ENCODE measurements around the gene SNX27.
"Not testable (repeated sequence)": the region's sequence is repeated elsewhere in the genome, so short reads cannot be mapped to it uniquely, and the experiment has no call there.

The SNX27 gene

DNA sequence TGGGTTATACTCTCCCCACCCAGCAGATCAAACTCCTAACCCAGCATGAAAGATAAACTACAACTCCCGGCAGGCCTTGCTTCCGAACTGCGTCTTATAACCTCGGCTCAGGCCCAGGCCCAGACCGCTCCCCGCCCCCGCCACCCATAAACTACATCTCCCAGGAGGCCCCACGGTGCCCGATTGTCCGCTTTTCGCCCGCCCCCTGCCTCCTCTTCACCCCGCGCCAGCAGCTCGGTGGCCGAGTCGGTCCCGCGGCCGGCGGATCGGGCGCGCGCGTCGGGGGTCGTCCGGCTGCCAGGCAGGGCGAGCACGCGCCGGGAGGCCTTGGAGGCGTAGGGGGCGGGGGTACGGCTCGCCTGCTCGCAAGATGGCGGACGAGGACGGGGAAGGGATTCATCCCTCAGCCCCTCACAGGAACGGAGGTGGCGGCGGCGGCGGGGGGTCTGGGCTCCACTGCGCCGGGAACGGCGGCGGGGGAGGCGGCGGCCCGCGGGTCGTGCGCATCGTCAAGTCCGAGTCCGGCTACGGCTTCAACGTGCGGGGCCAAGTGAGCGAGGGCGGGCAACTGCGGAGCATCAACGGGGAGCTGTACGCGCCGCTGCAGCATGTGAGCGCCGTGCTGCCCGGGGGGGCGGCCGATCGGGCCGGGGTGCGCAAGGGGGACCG is at the start of gene SNX27:
Gene SNX27 (plus strand): TSS at position 219 of the 669 bp plus-strand sequence. CDS start 152 bp downstream, at position 371.
- peak; percentile 62 for DNase-seq

DNA sequence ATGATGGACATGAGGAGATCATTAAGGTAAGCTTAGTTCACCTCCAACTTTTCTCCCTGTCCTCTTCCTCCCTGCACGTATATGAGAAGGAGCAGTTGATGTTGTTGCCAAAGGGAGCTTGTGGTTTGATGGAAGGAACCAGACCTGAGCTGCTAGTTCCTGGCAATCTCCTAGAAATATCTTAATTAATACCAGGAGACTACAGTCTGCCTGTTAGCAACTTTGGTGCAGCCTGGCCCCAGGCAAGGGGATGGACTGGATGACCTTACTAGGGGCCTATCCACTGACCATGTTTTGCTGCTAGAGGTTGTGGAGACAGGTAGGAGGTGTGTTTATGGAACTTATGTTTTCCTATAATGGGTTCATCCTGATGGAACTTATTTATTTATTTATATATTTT is 49.2 kb upstream of the SNX27 start:
- DNase-seq = no peak

DNA sequence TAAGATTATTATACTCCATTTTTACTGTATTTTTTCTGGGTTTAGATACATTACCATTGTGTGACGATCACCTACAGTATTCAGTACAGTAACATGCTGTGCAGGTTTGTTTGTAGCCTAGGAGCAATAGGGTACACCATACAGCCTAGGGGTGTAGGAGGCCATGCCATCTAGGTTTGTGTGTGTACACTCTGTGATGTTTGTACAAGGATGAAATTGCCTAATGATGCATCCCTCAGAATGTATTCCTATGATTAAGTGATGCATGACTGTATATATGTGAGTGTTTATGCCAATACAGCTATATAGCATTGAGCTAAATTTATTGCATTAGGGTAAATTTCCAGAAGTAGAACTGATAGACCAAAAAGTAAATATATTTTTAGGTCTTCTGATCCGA is 48.5 kb upstream of the SNX27 start:
- DNase-seq = no peak

DNA sequence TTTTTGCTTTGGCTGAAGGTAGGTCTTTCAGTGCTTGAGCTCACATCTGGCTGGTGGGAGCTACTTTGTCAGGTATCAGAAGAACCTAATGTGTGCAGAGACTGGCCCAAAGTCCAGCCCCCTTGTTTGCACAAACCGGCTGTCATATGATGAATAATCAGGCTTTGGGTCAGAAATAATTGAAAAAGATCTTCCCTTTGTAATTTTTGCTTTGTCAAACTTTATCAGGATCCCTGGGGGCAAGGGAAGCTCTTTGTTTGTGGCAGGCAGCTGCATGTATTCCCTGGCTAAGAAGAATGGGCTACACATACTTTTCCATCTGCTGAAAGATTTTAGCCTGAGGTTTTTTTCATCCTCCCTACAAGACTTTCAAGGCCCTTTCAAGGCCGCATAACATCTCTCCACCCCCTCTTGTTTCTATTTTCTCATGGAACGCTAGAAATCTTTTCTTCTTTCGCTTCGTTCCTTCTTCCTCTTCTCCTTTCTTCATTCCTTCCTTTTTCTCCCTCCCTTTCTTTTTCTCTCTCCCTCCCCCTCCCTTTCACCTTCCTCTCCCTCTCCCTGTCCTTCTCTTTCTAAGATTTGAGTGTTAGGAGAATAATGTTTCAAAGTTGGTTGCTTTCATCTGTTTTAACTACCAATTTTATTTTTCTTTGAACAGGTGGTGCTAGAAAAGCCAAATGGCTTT is 46.2 kb upstream of the SNX27 start:
- DNase-seq = no peak

DNA sequence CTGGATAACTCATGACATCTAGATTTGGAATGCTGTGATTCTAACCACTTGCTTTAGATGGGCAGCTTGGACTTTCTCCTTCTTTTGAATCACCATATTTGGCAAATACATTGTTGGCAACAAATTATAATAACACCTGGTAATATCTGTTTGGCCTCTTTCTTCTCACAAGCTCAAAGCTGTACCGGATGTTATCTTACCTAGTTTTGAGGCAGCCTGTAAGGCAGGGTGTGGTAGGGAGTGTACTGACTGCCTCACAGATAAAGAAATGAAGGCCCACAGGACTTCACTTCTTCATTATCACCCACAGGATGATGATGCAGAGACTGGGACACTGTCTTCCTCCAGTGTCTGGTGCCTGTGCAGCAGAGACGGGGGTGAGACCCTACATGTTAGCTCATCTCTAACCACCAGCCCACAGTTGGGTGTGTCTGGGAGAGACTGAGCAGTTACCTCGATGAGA is 43.2 kb upstream of the SNX27 start:
- no peak for DNase-seq

DNA sequence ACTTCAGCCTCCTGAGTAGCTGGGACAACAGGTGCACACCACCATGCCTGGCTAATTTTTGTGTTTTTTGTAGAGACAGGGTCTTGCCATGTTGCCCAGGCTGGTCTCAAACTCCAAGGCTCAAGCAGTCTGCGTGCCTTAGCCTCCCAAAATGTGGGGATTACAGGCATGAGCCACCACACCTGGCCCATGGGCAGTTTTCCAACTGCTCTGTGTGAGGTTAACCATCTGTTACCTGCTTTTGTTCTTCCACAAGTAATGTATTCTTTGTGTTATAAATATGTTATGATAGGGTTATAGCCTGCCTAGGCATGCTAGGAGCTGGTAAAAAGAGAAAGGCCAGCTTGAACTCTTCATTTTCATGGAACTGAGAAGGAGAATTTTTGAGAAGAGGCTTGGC is 41.0 kb upstream of the SNX27 start:
- DNase-seq = no peak

DNA sequence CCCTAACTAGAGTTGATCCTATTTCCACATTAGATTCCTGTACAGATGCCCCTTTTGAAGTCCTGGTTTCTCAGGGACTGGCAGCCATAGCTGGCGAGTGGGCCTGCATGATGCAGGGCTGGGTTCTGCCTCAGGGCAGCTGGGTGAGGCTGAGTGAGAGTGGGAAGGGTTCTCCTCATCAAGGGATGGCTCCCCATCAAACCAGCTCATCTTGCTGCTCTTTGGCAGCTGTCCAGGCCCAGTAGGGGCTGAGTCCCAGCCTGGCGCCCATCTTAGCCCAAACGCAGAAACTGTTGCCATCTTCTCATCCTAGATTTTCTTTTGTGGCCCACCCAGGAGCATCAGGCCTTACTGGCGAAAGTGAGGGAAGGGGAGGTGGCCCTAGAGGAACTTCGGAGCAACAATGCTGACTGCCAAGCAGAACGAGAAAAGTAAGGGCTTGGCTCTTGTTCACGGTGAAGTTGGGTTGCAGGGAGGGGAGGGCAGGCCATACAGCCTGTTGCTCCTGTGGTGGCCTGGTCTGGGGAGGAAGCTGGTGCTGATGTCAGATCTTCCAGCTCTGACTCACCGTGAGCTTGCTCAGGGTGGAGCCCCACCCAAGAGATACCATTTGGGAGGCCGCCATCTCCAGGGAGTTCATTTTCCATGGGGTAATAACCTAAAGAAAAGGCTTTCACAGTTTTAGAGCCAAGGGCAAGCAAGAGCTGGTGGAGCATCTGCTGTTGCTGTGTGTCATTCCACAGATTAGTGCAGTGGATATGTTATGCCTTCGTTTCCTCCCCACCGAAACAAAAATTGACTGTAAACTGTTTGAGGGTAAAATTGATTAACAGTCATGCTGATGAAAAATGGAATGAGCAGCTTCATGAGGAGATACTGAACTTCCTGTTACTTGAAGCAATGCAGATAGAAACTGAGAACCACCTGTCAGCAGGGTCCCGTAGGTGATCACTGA is 37.0 kb upstream of the SNX27 start:
- DNase-seq = no peak

DNA sequence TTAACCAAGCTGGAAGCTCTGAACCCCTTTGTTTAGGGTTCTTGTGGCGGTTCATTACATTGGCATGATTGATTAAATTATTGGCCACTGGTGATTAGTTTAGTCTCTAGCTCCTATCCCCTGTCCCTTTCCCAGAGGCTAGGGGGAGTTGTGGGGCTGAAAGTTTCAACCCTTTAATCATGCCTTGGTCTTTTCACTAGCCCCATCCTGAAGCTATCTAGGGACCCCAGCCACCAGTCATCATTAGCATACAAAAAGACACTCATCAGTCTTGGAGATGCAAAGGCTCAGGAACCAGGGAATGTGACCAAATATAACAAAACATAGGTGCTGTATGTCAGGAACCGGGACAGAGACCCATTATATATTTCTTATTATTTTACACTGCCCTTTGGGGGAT is 34.7 kb upstream of the SNX27 start:
- no peak for DNase-seq

DNA sequence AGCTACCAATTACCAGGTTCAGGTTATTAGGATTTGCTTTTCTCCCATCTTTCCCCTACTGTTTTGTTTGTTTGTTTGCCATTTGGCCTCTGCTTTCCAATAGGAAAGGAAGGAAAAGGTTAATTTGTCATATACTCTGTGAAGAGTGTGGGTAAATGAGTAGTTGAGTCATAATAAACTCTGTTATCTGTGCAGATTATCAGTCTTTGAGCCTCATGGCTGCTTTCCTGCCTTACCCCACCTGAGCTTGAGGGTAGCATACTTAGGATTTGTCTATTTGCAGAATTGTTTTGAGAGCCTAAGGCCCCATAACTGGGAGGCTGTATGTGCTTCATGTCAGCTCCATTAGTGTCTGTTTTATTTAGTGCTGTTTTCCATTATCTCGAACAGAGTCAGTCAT is 32.9 kb upstream of the SNX27 start:
- DNase-seq = no peak

DNA sequence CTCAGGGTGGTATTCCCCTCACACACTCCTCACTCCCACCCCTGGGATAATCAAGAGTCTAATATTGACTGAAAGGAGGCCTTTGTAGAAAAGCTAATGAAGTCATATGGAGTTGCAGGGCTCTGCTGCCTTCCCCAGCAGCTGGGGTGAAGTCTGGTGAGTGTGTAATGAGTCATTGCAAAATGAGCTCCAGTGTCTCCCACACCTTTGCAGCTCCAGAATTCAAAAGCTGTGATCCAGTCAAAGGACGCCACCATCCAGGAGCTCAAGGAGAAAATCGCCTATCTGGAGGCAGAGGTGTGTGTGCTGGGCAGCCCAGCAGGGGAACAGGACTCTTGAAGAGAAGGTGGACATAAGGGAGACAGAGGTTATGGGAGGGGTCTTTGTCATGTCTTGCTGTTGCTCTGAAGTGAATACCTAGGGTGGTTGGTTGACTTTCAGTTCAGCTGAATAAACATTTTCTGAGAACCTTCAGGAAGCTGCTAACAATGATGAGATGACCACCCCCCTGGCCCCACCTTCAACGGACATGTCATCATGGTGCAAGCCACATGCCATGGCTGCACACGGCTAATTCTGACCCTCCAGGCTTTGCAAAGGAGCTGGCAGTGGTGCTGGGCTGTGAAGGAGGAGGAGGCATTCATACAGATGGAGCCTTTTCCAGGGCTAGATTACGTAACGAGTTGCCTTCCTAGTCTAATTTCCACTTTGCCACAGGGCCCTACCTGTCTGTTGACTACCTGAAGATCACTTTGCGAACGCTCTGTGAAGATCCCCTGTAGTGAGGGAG is 32.2 kb upstream of the SNX27 start:
- no peak for DNase-seq

DNA sequence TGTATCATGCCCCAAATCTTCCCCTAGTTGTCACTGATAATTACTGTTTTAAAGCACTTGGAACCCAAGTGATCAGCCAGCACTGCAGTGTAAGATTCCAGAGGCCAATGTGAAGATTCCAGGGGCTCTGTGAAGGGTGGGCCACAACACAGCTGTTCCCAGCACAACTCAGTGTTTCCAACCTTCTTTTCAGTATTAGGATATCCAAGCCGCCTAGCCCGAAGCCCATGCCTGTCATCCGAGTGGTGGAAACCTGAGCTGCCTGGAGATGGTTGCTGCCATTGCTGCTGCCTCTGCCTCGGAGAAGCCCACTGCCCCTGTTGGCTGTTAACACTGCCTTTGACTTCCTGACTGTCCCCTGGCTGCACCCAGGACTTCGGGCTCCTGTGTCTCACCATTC is 30.4 kb upstream of the SNX27 start:
- no peak for DNase-seq

DNA sequence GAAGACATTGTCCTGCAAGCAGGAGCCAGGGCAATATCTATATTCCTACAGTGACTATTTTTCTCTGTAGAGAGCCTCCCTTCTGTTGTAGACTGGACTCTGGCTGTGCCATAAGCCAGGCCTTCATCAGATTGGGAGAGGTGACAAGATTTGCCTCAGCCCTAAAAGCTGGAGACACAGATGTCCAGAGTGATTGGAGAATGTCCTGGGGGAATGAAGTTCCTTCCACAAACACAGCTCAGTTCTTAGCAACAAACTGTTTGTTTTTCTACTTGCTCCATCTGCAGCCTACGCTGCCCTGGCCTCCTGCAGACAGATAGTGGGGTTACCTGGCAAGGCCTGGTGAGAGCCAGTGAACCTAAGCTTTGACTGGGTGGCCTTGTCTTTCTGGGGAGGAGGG is 29.9 kb upstream of the SNX27 start:
- DNase-seq = no peak

DNA sequence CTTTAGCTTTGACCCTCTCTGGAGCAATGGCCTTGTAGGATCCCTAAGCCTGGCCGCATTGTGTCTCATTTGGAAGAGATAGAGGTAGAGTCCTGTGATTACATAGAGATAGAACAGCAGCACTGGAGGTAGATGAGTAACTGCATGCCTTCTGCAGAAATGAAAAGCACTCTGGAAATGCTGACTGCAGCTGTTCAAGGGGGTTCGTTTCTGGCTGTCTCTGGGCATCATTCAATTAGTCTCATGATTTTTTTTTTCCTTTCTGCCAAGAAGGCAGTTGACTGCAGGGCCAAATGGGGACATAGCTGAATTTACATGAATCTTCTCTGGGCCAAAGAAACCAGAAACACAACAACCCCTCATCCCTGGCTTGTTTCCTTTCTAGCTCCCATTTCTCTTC is 28.1 kb upstream of the SNX27 start:
- no peak for DNase-seq

DNA sequence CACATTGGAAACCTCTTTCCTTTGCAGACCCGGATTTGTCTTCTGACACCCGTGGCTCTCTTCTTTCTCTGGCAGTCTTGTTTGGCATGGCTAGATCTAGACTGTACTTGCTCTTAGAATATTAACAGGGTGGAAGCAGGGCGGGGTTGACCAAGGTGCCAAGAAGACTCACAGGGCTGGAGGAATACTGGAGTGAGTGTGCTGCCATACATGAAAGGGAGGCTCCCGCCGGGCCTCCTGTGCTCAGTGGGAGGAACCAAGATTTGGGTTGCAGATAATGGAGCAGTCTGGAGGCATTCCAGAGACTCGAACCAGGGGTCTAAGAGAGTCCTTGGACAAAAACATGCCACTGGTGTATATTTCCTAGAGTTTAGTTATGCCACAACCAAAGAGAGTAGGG is 27.6 kb upstream of the SNX27 start:
- DNase-seq = no peak

DNA sequence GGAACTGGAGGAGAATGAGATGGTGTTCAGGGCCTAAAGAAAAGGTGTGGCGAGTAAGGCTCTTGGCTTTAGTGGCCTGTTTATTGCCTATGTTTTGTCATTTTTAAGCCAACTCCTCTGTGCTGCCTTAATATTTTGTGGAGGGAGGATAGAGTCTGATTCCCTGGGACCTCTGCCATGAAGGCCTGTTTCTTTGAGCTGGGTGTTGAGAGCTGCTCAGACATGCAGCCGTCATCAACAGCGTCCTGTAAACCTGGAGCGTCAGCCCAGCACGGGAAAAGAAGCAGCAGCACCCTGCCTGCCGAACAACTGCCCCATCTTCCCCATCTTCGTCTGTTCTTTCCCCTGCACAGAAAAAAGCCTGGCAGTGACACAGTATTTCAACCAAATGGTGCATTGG is 27.1 kb upstream of the SNX27 start:
- DNase-seq = no peak

DNA sequence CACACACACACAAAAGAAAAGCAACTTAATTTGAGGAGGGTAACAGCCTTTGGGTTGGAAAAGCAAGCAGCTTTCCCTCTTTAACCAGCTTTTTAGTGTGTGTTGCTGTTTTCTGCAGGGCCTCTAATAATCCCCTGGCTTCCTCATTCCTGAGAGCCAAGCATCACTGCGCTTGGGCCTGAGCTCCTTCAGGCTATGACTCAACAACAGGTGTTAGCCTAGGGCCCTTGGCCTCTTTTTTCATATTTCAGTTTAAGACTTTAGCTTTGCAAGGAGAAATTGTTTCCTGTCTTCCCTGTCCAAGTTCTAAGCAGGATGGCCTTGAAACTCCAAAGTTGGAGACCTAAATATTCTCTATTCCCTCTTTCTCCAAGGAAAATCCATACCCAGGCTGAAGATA is 26.2 kb upstream of the SNX27 start:
- no peak for DNase-seq

DNA sequence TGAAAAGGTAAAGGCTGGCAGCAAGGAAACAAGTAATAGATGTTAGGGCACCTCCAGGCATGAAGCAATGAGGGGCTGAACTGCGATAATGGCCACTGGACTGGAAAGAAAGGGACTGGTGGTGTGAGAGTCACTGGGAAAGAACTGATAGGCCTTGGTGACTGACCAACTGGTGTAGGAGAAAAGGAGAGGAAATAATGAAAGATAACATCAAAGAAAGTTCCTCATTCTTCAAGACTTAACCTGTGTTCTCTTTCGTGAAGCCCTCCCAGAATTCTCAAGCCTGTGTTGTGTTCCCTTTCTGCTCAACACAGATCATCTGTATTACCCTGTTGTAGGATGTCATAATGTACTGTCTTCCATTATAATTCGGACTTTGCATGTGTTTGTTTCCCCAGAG is 20.9 kb upstream of the SNX27 start:
- DNase-seq = no peak

DNA sequence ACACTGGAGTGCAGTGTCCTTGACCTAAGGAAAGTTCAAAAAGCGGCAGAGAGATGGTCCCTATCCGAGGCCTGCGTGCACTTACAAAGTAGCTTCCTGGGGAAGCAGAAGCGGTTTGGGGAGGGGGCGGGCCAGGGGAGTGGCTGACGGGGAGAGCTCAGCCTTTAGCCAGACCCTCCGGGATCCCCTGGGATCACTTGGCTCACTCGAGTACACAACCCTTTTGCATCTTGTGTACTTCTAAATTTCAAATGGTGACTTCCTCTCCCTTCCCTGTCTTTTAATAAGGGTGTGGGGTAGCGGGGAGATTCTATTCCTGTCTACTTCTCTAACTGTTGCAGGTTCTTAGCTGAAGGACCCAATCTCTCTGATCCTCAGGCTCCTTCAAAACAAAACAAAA is 18.1 kb upstream of the SNX27 start:
- DNase-seq = no peak

DNA sequence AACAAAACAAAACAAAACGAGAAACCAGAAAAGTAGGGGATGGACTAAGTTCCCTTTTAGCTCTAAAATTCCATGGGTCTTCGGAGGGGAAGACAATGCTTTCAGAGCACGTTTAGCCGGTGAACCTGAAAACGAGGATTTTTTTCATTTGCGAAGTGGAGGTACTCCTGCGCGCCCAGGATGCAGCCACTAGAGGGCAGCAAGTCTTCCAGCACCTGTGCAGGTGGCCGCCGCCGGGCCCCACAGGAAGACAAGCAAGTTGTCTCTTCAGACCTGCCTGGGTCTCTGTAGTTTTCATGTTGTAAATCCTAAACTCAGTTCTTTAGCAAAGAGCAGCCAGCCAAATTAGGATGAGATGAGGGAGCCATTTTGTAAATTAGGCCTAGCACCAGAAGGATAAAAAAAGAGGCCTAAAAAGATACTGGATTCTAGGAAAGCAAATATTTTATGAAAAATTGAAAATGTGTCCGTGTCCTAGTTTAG is 17.7 kb upstream of the SNX27 start:
- no peak for DNase-seq

DNA sequence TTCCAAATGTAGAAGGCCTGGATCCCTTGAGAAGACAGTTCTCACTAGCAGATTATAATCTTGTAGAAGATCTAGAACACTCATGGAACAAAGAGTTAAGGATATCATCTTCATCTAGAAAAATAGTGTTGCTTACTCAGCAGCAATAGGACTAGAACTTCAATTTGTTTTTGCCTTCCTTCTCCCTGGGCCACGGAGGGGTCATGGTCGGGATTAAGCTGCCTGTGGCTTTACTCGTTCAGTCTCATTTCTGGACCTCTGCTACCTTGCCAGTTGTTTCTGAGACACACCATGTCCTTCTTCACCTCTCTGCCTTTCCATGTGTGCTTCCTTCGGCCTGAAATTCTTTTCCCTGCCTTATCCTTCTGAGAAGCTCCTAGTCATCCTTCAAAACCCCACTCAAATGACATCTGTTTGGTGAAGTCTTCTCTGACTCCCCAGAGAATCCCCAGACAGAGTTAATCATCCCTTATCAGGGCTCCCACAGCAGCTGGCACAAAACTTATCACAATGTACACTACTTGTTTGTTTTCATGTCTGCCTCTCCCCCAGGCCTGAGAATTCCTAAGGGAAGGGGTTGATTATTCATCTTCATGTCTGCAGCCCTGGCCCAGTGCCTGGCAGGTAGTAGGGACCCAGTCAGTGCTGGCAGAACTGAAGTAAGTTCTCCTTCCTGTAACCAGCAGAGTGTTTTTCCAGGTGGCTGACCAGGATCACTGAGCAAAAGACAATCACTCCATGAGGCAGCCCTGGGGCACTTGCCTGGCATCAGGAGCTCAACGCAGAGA is 15.5 kb upstream of the SNX27 start:
- no peak for DNase-seq

DNA sequence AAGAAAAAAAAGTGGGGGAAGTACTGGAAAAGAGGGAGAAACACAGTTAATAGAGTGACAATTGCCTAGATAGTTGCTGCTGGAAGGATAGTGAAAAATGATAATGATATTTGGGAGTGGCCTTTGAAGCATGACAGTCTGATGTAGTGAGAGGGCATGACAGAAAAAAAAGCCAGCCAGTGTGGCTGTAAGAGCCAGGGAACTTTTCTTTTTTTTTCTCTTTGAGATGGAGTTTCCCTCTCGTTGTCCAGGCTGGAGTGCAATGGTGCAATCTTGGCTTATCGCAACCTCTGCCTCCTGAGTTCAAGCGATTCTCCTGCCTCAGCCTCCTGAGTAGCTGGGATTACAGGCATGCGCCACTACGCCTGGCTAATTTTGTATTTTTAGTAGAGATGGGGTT is 9.3 kb upstream of the SNX27 start:
- not testable (repeated sequence) for DNase-seq

DNA sequence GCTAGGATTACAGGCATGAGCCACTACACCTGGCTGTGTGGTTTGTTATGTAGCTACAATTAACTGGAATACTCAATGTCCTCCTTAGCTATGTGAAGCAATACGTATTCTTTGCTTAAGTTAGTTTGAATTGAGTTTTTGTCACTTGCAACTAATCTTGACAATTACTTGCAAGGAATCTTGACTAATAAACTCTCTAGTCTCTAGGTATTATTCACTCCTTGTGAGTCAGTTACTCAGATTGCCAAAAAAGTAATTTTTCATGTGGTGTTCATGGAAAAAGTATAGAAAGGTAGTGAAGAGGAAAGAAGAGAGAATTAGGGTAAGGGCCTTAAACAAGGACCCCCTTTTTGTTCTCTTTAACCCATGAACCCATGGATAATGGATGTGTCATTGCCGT is 7.6 kb upstream of the SNX27 start:
- DNase-seq = no peak
